ENCODE measurements around the gene RRAS2. TPM values are rescaled to one million over a fixed set of nuclear protein-coding genes. Genes with fewer than 3 reads are reported as not detected.
A peak's percentile ranks its signal among the peaks of the same experiment; 100 is the strongest.

The RRAS2 gene
- total RNA-seq, 1 donor: 138 TPM

DNA sequence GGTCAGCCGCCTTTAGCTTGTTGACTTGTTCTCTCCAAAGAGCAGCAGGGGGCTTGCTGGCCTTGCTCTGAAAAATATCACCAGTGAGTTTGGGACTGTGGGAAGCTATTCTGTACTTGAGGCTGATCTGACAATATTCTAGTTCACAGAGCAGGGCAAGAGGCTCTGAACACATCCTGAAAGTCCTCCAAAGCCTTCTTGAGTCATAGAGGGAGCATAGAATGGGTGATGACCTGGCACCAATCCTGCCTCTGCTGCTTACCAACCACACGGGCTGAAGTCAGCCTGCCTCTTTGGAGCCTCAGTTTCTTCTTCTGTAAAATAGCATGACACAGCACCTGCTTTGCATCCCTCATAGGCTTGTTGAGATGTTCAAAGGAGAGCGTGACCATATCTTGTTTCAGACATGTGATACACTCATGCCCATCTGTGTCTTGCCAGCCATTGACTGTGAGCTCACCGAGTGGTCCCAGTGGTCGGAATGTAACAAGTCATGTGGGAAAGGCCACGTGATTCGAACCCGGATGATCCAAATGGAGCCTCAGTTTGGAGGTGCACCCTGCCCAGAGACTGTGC lies 96.6 kb downstream of the RRAS2 start:
- TF ChIP-seq, protein P1, sequence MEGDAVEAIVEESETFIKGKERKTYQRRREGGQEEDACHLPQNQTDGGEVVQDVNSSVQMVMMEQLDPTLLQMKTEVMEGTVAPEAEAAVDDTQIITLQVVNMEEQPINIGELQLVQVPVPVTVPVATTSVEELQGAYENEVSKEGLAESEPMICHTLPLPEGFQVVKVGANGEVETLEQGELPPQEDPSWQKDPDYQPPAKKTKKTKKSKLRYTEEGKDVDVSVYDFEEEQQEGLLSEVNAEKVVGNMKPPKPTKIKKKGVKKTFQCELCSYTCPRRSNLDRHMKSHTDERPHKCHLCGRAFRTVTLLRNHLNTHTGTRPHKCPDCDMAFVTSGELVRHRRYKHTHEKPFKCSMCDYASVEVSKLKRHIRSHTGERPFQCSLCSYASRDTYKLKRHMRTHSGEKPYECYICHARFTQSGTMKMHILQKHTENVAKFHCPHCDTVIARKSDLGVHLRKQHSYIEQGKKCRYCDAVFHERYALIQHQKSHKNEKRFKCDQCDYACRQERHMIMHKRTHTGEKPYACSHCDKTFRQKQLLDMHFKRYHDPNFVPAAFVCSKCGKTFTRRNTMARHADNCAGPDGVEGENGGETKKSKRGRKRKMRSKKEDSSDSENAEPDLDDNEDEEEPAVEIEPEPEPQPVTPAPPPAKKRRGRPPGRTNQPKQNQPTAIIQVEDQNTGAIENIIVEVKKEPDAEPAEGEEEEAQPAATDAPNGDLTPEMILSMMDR (IDR thresholded peaks at IDR 0.05; ENCODE audit: insufficient read depth, low read depth, low read length): no peak
- no peak overlapping the region for H3K4me3 ChIP-seq (ENCODE audit: low read depth, low read length)
- no peak for DNase-seq (ENCODE audit: low read depth)

DNA sequence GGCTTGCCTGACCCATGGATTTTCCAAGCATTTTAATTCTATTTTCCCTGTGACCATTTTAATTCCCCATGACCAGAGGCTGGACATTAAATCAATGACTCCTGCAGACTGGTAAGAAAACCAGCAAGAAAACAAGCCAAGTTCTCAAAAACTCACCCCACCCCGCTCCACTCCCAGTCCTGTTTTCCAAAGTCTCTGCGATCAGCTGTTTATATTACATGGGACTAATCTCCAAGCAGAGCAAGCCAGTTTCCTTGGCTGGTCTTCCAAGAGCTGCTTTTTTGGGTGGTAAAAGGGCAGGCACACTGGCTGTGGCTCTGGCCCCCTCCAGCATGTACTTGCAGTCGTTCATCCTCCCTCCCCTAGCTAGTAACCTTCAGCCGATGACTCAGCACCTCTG lies 97.9 kb downstream of the RRAS2 start:
- TF ChIP-seq, protein P1 (IDR thresholded peaks at IDR 0.05; ENCODE audit: insufficient read depth, low read depth, low read length): no peak
- DNase-seq (ENCODE audit: low read depth): peak; percentile 27
- no peak overlapping the region for H3K4me3 ChIP-seq (ENCODE audit: low read depth, low read length)

DNA sequence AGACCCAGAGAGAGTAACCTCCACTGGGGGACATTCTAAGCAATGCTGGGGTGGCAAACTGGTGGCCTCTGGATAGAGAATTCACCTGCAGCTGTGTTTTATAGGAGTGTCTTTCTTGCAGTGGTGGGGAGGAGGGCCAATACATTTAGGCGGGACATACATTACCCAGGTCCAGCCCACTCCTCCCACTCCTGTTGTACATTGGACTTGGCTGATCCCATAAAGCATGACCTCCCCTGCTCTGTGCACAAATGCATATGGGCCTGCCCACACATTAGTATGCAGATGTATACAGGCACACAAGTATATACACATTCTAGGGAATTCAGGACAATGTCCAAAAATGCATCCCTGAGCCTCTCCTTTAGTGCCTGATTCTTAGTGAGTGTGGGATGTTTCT lies 99.1 kb downstream of the RRAS2 start:
- TF ChIP-seq, protein P1 (IDR thresholded peaks at IDR 0.05; ENCODE audit: insufficient read depth, low read depth, low read length): no peak
- no peak for DNase-seq (ENCODE audit: low read depth)
- H3K4me3 ChIP-seq (ENCODE audit: low read depth, low read length): no peak overlapping the region

DNA sequence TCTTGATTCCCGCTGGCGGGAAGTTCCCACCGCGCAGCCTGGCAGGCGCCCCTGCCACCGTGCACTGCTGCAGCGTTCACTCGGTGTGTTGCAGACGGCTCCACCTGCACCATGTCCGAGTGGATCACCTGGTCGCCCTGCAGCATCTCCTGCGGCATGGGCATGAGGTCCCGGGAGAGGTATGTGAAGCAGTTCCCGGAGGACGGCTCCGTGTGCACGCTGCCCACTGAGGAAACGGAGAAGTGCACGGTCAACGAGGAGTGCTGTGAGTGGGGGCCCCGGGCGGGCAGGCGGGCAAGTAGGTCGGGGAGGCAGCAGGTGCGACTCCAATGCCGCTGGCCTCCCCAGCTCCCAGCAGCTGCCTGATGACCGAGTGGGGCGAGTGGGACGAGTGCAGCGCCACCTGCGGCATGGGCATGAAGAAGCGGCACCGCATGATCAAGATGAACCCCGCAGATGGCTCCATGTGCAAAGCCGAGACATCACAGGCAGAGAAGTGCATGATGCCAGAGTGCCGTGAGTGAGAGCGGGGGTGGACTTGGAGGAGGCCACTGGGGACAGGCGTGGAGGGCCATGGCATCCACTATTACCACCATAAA lies 99.7 kb downstream of the RRAS2 start:
- DNase-seq (ENCODE audit: low read depth): no peak

DNA sequence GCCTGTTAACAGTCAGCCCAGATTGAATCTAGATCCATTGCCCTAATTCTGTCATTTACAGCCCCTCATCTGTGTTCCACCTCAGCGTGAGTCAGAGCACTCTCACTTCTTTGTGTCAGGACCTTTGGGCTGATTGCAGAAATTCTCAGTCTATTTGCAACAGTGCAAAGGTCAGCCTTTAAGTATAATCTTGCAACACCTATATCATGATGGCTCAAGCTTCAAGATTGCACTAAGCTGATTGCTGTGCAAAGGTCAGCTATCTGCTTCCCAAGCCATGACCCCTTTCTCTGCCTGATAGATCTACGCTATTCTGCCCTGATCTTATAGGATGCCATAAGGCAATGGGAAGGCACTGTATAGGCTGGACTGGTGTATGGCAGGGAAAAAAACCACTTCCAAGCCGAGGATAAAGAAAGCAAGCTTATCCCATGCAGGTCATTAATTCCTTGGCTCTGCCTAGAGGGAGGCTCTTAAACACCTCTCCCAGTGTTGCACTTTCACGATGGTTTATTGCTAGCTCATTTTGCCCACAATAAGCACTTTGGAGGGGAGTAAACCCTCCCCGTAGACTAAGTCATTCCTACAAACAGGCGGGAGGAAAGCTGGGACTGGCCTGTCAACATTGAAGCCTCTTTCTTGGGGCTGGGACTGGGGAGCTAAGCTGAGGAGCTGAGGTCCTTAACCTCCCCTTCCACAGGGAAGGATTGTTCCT lies 100.6 kb downstream of the RRAS2 start:
- TF ChIP-seq, protein P1 (IDR thresholded peaks at IDR 0.05; ENCODE audit: insufficient read depth, low read depth, low read length): no peak

More for the DNA sequence above, 99.7 kb downstream of the RRAS2 start:
- TF ChIP-seq, protein P1 (IDR thresholded peaks at IDR 0.05; ENCODE audit: insufficient read depth, low read depth, low read length): no peak
- H3K4me3 ChIP-seq (ENCODE audit: low read depth, low read length): no peak overlapping the region

DNA sequence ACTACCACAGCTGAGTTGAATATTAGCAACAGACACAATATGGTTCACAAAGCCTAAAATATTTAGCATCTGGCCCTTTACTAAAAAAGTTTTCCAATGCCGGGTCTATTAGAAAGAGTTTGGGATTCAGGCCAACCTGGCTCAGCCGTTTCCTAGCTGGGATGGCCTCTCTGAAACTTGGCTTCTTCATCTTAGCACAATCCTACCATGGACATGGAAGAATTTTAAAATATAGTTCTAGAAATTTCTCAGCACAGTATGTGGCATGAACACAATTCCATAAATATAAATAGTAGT lies 103.8 kb downstream of the RRAS2 start:
- TF ChIP-seq, protein P1 (IDR thresholded peaks at IDR 0.05; ENCODE audit: insufficient read depth, low read depth, low read length): no peak
- H3K4me3 ChIP-seq (ENCODE audit: low read depth, low read length): no peak overlapping the region
- no peak for DNase-seq (ENCODE audit: low read depth)

More for the DNA sequence above, 100.6 kb downstream of the RRAS2 start:
- DNase-seq (ENCODE audit: low read depth): peak; percentile 87
- H3K4me3 ChIP-seq (ENCODE audit: low read depth, low read length): no peak overlapping the region
